IMR-90 (cell line): ENCODE measurements around the gene ERMP1. TPM values are rescaled to one million over a fixed set of nuclear protein-coding genes. Genes with fewer than 3 reads are reported as not detected.

ENCODE experiments used
- ATAC-seq: fragments of 200-7000 bp; cut with Tn5 transposase; 2 replicates; pipeline ENCODE4 v1.9.1; 2020; ENCODE audit warnings: low read depth, mild to moderate bottlenecking, moderate library complexity
- BruUV-seq: library from RNA; stranded (reverse); fragments of 400-500 nt; replicated peaks from 2 replicates; lab custom pipeline; 2021; lab: Mats Ljungman, UMichigan
- CTCF ChIA-PET: fragments of 300-600 bp; formaldehyde crosslinking; extraction: SDS; loops from one replicate; lab custom pipeline; 2021; ENCODE audit warnings: antibody characterized with exemption; lab: Yijun Ruan, JAX
- POLR2A ChIA-PET: fragments of 300-600 bp; sonication (Branson Sonifier 250); formaldehyde crosslinking; loops from one replicate; lab custom pipeline; 2022; ENCODE audit warnings: antibody characterized with exemption; ENCODE audit not compliant: unreplicated experiment; lab: Charles Lee
- DNase-seq: peaks from one replicate; pipeline ENCODE4 v3.0.0; 2013
- H2AFZ ChIP-seq: replicated peaks from 2 replicates; pipeline ENCODE3; 2013; ENCODE audit warnings: low read length, mild to moderate bottlenecking; ENCODE audit not compliant: poor library complexity
- H2AK5ac ChIP-seq: 2 replicates; pipeline ENCODE4 v1.6.1; 2013; ENCODE audit warnings: low read depth, low read length, inconsistent platforms
- H2AK9ac ChIP-seq: replicated peaks from 2 replicates; pipeline ENCODE3; 2013; ENCODE audit warnings: mild to moderate bottlenecking, low read depth, low read length, moderate library complexity; ENCODE audit not compliant: poor library complexity
- H2BK120ac ChIP-seq: 2 replicates; pipeline ENCODE4 v1.6.1; 2013; ENCODE audit warnings: low read depth, low read length, inconsistent platforms
- H2BK15ac ChIP-seq: 3 replicates; pipeline ENCODE4 v1.6.1; 2013; ENCODE audit warnings: low read depth, low read length, inconsistent platforms
- H2BK20ac ChIP-seq: 2 replicates; pipeline ENCODE4 v1.6.1; 2013; ENCODE audit warnings: low read depth, mild to moderate bottlenecking, inconsistent platforms, low read length, moderate library complexity
- H2BK5ac ChIP-seq: 2 replicates; pipeline ENCODE4 v1.6.1; 2013; ENCODE audit warnings: mild to moderate bottlenecking, low read depth, low read length, inconsistent platforms; ENCODE audit not compliant: poor library complexity, severe bottlenecking
- H3K14ac ChIP-seq: replicated peaks from 2 replicates; pipeline ENCODE4 v1.6.1; 2013; ENCODE audit warnings: low read depth, low read length, inconsistent platforms
- H3K18ac ChIP-seq: 2 replicates; pipeline ENCODE4 v1.6.1; 2013; ENCODE audit warnings: low read depth, low read length, control low read depth
- H3K23ac ChIP-seq: 2 replicates; pipeline ENCODE4 v1.6.1; 2013; ENCODE audit warnings: low read depth, low read length, inconsistent platforms
- H3K27ac ChIP-seq: 2 replicates; pipeline ENCODE4 v1.5.1; 2013; ENCODE audit warnings: mild to moderate bottlenecking, control low read depth, low read length; ENCODE audit not compliant: insufficient read depth
- H3K27me3 ChIP-seq: 2 replicates; pipeline ENCODE4 v1.6.1; 2013; ENCODE audit warnings: low read length; ENCODE audit not compliant: control insufficient read depth, insufficient read depth
- H3K36me3 ChIP-seq: 2 replicates; pipeline ENCODE4 v1.6.1; 2013; ENCODE audit warnings: low read length, mixed read lengths; ENCODE audit not compliant: control insufficient read depth, insufficient read depth
- H3K4ac ChIP-seq: 2 replicates; pipeline ENCODE4 v1.6.1; 2013; ENCODE audit warnings: low read depth, low read length, inconsistent platforms
- H3K4me1 ChIP-seq: 2 replicates; pipeline ENCODE4 v1.6.1; 2013; ENCODE audit warnings: low read length, mixed read lengths; ENCODE audit not compliant: control insufficient read depth, insufficient read depth
- H3K4me2 ChIP-seq: 2 replicates; pipeline ENCODE4 v1.6.1; 2013; ENCODE audit warnings: low read depth, mild to moderate bottlenecking, control low read depth, low read length, moderate library complexity
- H3K4me3 ChIP-seq: 2 replicates; pipeline ENCODE4 v1.5.1; 2013; ENCODE audit warnings: low read depth, mild to moderate bottlenecking, control low read depth, low read length, moderate library complexity; ENCODE audit not compliant: insufficient read depth
- H3K56ac ChIP-seq: 2 replicates; pipeline ENCODE4 v1.6.1; 2013; ENCODE audit warnings: low read length, inconsistent platforms; ENCODE audit not compliant: insufficient read depth; ENCODE audit errors: extremely low read depth
- H3K79me1 ChIP-seq, 2 experiments: 2 replicates each; pipeline ENCODE4 v1.6.1; 2013; ENCODE audit warnings: low read length in 2 of 2, inconsistent platforms in 1 of 2, low read depth in 1 of 2
- H3K9ac ChIP-seq: 2 replicates; pipeline ENCODE4 v1.6.1; 2013; ENCODE audit warnings: low read depth, low read length, control low read depth
- H3K9me1 ChIP-seq: 2 replicates; pipeline ENCODE4 v1.6.1; 2013; ENCODE audit warnings: low read length, inconsistent platforms; ENCODE audit not compliant: insufficient read depth
- H3K9me3 ChIP-seq: 2 replicates; pipeline ENCODE4 v1.6.1; 2013; ENCODE audit warnings: low read length; ENCODE audit not compliant: control insufficient read depth, insufficient read depth
- H4K20me1 ChIP-seq: 2 replicates; pipeline ENCODE4 v1.6.1; 2013; ENCODE audit warnings: low read length, inconsistent platforms; ENCODE audit not compliant: insufficient read depth
- H4K5ac ChIP-seq: 2 replicates; pipeline ENCODE4 v1.6.1; 2013; ENCODE audit warnings: mild to moderate bottlenecking, low read depth, low read length, control low read depth
- H4K8ac ChIP-seq, 2 experiments: 2 replicates each; pipeline ENCODE4 v1.6.1; 2013; ENCODE audit warnings: low read depth in 2 of 2, low read length in 2 of 2, control low read depth in 1 of 2, inconsistent platforms in 1 of 2
- H4K91ac ChIP-seq: 2 replicates; pipeline ENCODE4 v1.6.1; 2013; ENCODE audit warnings: low read depth, low read length, inconsistent platforms; ENCODE audit not compliant: insufficient read depth
- NFE2L2 ChIP-seq: fragments of 150-350 bp; IDR thresholded peaks from 2 replicates; pipeline ENCODE4 v1.6.1; 2016; ENCODE audit warnings: low read depth, mild to moderate bottlenecking, low read length
- RAD21 ChIP-seq: IDR thresholded peaks from 2 replicates; pipeline ENCODE4 v1.6.1; 2012; ENCODE audit warnings: low read length, improper control_type of control experiment
- RCOR1 ChIP-seq: IDR thresholded peaks from 2 replicates; pipeline ENCODE4 v1.6.1; 2012; ENCODE audit warnings: mild to moderate bottlenecking, low read length, improper control_type of control experiment; ENCODE audit not compliant: insufficient replicate concordance
- RFX5 ChIP-seq: IDR thresholded peaks from 2 replicates; pipeline ENCODE4 v1.8.0; 2012; ENCODE audit warnings: low read depth, mild to moderate bottlenecking, low read length, moderate library complexity
- SMC3 ChIP-seq: fragments of 150-350 bp; IDR thresholded peaks from 2 replicates; pipeline ENCODE4 v1.6.1; 2016; ENCODE audit warnings: low read depth, mild to moderate bottlenecking, antibody characterized with exemption, low read length, moderate library complexity
- WGBS, 2 experiments: methylation state at CpG; one replicate each; pipeline versions ENCODE4 v1.1.5 to v1.1.7; 2013; ENCODE audit warnings: missing lambda C conversion rate in 2 of 2; ENCODE audit not compliant: insufficient read length in 1 of 2; ENCODE audit errors: extremely low coverage in 2 of 2; 5-methylcytosine and 5-hydroxymethylcytosine counted together
- dilution Hi-C: fragments of 300-500 bp; cut with HindIII; formaldehyde crosslinking; loops from one replicate; pipeline ENCODE4 v1.14.3; 2018; ENCODE audit warnings: low sequenced_read_pairs; ENCODE audit not compliant: unreplicated experiment
- in situ Hi-C: fragments of 300-500 bp; cut with MboI; formaldehyde crosslinking; loops from 3 replicates; pipeline ENCODE4 v1.14.3; 2019; ENCODE audit warnings: low sequenced_read_pairs, inconsistent platforms, mixed read lengths
- intact Hi-C: fragments of 100-400 bp; cut with micrococcal nuclease; formaldehyde crosslinking; loops from 2 replicates; pipeline ENCODE4 v1.10.0; 2022
- polyA plus RNA-seq, 3 experiments: library from polyadenylated mRNA; depleted of rRNA; stranded (reverse); fragments of >200 nt; gene quantifications; 2 replicates each; pipeline ENCODE4 v1.2.3, GENCODE V29; 2012; ENCODE audit warnings: low replicate concordance in 1 of 3
- total RNA-seq: library from RNA; depleted of rRNA; stranded (reverse); fragments of >200 nt; gene quantifications from 2 replicates; pipeline ENCODE4 v1.2.3, GENCODE V29; 2012
- TF ChIP-seq, protein P1 (sequence below): fragments of 150-350 bp; IDR thresholded peaks from 2 replicates; pipeline ENCODE4 v1.6.1; 2017; ENCODE audit warnings: mild to moderate bottlenecking, antibody characterized with exemption, low read length, low read depth
- TF ChIP-seq, protein P2 (sequence below): conservative IDR thresholded peaks from 2 replicates; pipeline ENCODE4 v1.5.1; 2012; ENCODE audit warnings: mild to moderate bottlenecking, low read depth, low read length, improper control_type of control experiment

Gene ERMP1
- total and polyA plus RNA-seq, 2 of the 4 experiments (the other 2 are of a cell fraction) = 2.2 to 4.7 TPM

DNA sequence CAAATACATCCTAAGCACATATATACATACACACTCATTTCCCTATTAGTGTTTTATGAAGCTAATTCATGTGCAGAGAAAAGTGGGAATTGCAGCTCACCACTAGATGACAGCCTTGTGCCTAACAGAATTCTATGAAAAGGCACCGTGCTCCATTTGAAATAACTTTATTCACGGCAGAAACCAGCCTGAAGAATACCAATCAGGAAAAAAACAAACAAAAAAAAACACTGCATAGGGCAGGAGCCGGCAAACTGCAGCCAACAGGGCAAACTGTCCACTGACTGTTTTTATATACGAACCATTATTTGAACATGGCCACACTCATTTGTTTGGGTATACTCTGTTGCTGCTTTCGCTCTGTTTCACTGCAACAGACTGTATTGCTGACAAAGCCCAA lies 33.6 kb downstream of the ERMP1 start:
- no peaks in the 10 kb centered on the region for H3K9me1 ChIP-seq
- no peak overlapping the region for H3K27ac ChIP-seq
- H4K91ac ChIP-seq = no peak overlapping the region
- no peak overlapping the region for H4K5ac ChIP-seq
- WGBS, 2 experiments = 29% methylated on average over 2 of the region's 5 CpGs; no CpG with 5 or more reads in 1 of the 2 experiments
- no peak overlapping the region for H2BK120ac ChIP-seq
- no peaks in the 10 kb centered on the region; the same call in 1 of the 2 replicates for H3K36me3 ChIP-seq
- no peaks in the 10 kb centered on the region for H3K4me1 ChIP-seq
- peak overlapping the region; percentile 58; the same call in 1 of the 2 replicates for H3K4me2 ChIP-seq
- ATAC-seq = peak; percentile 75
- no peak overlapping the region for H2BK20ac ChIP-seq
- no peak overlapping the region for H3K18ac ChIP-seq
- no peak overlapping the region for H2BK15ac ChIP-seq
- H4K20me1 ChIP-seq = no peaks in the 10 kb centered on the region
- CTCF ChIA-PET = interaction anchor here (0.6 to 1.5 kb wide), 15 partner anchors 9 to 255 kb away, joined by 3 to 6 read pairs (median 3); partner anchors contain the start of gene ERMP1
- no peak overlapping the region for H2BK5ac ChIP-seq
- no peak overlapping the region for H3K4ac ChIP-seq
- H3K9me3 ChIP-seq = no peaks in the 10 kb centered on the region
- no peak overlapping the region for H2AK5ac ChIP-seq
- BruUV-seq = no TSS peak
- DNase-seq = peak; percentile 59
- 0 out of 2 replicates have a peak overlapping the region, but pooled peaks have one; percentile 36 for H3K23ac ChIP-seq
- no peak overlapping the region for H2AK9ac ChIP-seq
- H3K4me3 ChIP-seq = 0 out of 2 replicates have a peak overlapping the region, but pooled peaks have one; percentile 19
- in situ Hi-C loops (no loop called here), dilution Hi-C loops (no loop called here), intact Hi-C loops (loop anchor here (1.0 to 10.0 kb wide), 3 partner anchors 207 to 505 kb away; no protein-coding TSS in a partner anchor)
- no peak overlapping the region for H4K8ac ChIP-seq
- POLR2A ChIA-PET = no interaction called here
- TF ChIP-seq RFX5 = no peak
- no peak for TF ChIP-seq NFE2L2
- TF ChIP-seq, protein P1, sequence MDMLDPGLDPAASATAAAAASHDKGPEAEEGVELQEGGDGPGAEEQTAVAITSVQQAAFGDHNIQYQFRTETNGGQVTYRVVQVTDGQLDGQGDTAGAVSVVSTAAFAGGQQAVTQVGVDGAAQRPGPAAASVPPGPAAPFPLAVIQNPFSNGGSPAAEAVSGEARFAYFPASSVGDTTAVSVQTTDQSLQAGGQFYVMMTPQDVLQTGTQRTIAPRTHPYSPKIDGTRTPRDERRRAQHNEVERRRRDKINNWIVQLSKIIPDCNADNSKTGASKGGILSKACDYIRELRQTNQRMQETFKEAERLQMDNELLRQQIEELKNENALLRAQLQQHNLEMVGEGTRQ = no peak
- peak; percentile 72 for TF ChIP-seq RAD21
- TF ChIP-seq RCOR1 = no peak
- TF ChIP-seq, protein P2, sequence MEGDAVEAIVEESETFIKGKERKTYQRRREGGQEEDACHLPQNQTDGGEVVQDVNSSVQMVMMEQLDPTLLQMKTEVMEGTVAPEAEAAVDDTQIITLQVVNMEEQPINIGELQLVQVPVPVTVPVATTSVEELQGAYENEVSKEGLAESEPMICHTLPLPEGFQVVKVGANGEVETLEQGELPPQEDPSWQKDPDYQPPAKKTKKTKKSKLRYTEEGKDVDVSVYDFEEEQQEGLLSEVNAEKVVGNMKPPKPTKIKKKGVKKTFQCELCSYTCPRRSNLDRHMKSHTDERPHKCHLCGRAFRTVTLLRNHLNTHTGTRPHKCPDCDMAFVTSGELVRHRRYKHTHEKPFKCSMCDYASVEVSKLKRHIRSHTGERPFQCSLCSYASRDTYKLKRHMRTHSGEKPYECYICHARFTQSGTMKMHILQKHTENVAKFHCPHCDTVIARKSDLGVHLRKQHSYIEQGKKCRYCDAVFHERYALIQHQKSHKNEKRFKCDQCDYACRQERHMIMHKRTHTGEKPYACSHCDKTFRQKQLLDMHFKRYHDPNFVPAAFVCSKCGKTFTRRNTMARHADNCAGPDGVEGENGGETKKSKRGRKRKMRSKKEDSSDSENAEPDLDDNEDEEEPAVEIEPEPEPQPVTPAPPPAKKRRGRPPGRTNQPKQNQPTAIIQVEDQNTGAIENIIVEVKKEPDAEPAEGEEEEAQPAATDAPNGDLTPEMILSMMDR = peak; percentile 78
- TF ChIP-seq SMC3 = peak; percentile 49
- no peak overlapping the region for H2AFZ ChIP-seq
- no peak overlapping the region for H3K56ac ChIP-seq
- no peaks in the 10 kb centered on the region for H3K27me3 ChIP-seq
- no peak overlapping the region for H3K9ac ChIP-seq
- no peaks in the 10 kb centered on the region for H3K79me1 ChIP-seq
- no peak overlapping the region for H3K14ac ChIP-seq
